Measurements from ENCODE around the gene SRSF5.

GRCh38 chr14:69795691-69796090 is 28.7 kb downstream of the SRSF5 start:
- TF ChIP-seq POLR2AphosphoS5 (IDR thresholded peaks at IDR 0.05; ENCODE audit: borderline replicate concordance, low read depth, low read length) (no peak), EZH2 (IDR thresholded peaks at IDR 0.05) (no peak)
